CD14-positive monocyte (primary cell): ENCODE results near the gene CGA. TPM values are rescaled to one million over a fixed set of nuclear protein-coding genes. Genes with fewer than 3 reads are reported as not detected.

Experiments
- DNase-seq, 3 donors: peaks; one replicate each; pipeline ENCODE4 v3.0.0-alpha.2; 2011 to 2022
- H2AFZ ChIP-seq: 2 replicates; pipeline ENCODE4 v1.6.0; 2012; ENCODE audit warnings: mild to moderate bottlenecking, low read depth, low read length, inconsistent platforms; ENCODE audit not compliant: insufficient read depth, poor library complexity, severe bottlenecking
- H3K27ac ChIP-seq, 2 donors: 1 replicate in 1 of 2; 2 replicates in 1 of 2; pipeline ENCODE4 v1.5.1; 2012 to 2013; ENCODE audit warnings: low read length in 2 of 2, control low read depth in 1 of 2, inconsistent platforms in 1 of 2, low read depth in 1 of 2, mild to moderate bottlenecking in 1 of 2
- H3K27me3 ChIP-seq, 2 donors: one replicate each; pipeline versions ENCODE4 v1.6.0 to v1.6.1; 2011 to 2013; ENCODE audit warnings: low read length in 2 of 2; ENCODE audit not compliant: control insufficient read depth in 2 of 2, insufficient read depth in 2 of 2
- H3K36me3 ChIP-seq, 2 donors: replicated peaks in 1 of 2; 1 replicate in 1 of 2; 2 replicates in 1 of 2; pipeline versions ENCODE4 v1.5.1 to v1.6.1; 2012 to 2013; ENCODE audit warnings: low read length in 2 of 2, control low read depth in 1 of 2, inconsistent platforms in 1 of 2, mild to moderate bottlenecking in 1 of 2; ENCODE audit not compliant: insufficient read depth in 2 of 2, control insufficient read depth in 1 of 2
- H3K4me1 ChIP-seq, 2 donors: 1 replicate in 1 of 2; 2 replicates in 1 of 2; pipeline versions ENCODE4 v1.5.1 to v1.6.1; 2012 to 2013; ENCODE audit warnings: low read length in 2 of 2, control low read depth in 1 of 2, inconsistent platforms in 1 of 2, mild to moderate bottlenecking in 1 of 2, moderate library complexity in 1 of 2; ENCODE audit not compliant: insufficient read depth in 2 of 2, control insufficient read depth in 1 of 2
- H3K4me2 ChIP-seq: replicated peaks from 2 replicates; pipeline ENCODE3; 2012; ENCODE audit warnings: low read length, moderate library complexity, mild to moderate bottlenecking; ENCODE audit not compliant: poor library complexity, severe bottlenecking; ENCODE audit errors: extremely low read depth
- H3K4me3 ChIP-seq, 3 experiments: fragments of 200-600 bp in 1 of 3; sonication (generic) in 1 of 3; replicated peaks in 1 of 3; 1 replicate in 2 of 3; 2 replicates in 1 of 3; pipeline ENCODE4 v1.5.1; 2011 to 2013; ENCODE audit warnings: low read length in 3 of 3, mild to moderate bottlenecking in 3 of 3, control low read depth in 2 of 3, low read depth in 2 of 3, inconsistent platforms in 1 of 3, moderate library complexity in 1 of 3
- H3K79me2 ChIP-seq: 2 replicates; pipeline ENCODE4 v1.6.0; 2012; ENCODE audit warnings: mild to moderate bottlenecking, control low read depth, inconsistent platforms, low read length, moderate library complexity; ENCODE audit not compliant: insufficient read depth
- H3K9ac ChIP-seq: 2 replicates; pipeline ENCODE4 v1.6.0; 2017; ENCODE audit warnings: low read length, mild to moderate bottlenecking; ENCODE audit not compliant: insufficient read depth, poor library complexity, severe bottlenecking
- H3K9me3 ChIP-seq, 2 donors: replicated peaks in 1 of 2; 1 replicate in 1 of 2; 2 replicates in 1 of 2; pipeline versions ENCODE4 v1.5.1 to v1.6.1; 2012 to 2013; ENCODE audit warnings: low read length in 2 of 2, control low read depth in 1 of 2; ENCODE audit not compliant: control insufficient read depth in 1 of 2, insufficient read depth in 1 of 2
- H4K20me1 ChIP-seq: 2 replicates; pipeline ENCODE4 v1.6.0; 2012; ENCODE audit warnings: mild to moderate bottlenecking, low read length, control low read depth, moderate library complexity; ENCODE audit not compliant: insufficient read depth
- H3K27ac Mint-ChIP-seq, 7 donors: one replicate each; pipeline ENCODE4 v1.8.0; 2020; ENCODE audit warnings: mild to moderate bottlenecking in 7 of 7, mixed read lengths in 7 of 7, moderate library complexity in 6 of 7, inconsistent platforms in 2 of 7
- H3K27me3 Mint-ChIP-seq, 3 donors: one replicate each; pipeline ENCODE4 v1.8.0; 2021 to 2022; ENCODE audit warnings: low read depth in 3 of 3, mild to moderate bottlenecking in 3 of 3, mixed read lengths in 3 of 3, moderate library complexity in 3 of 3, inconsistent platforms in 1 of 3
- H3K36me3 Mint-ChIP-seq, 2 donors: one replicate each; pipeline ENCODE4 v1.8.0; 2020; ENCODE audit warnings: mixed read lengths in 2 of 2, inconsistent platforms in 1 of 2, mild to moderate bottlenecking in 1 of 2
- H3K4me1 Mint-ChIP-seq: one replicate; pipeline ENCODE4 v1.8.0; 2020; ENCODE audit warnings: mild to moderate bottlenecking, mixed read lengths
- H3K4me3 Mint-ChIP-seq, 2 donors: one replicate each; pipeline ENCODE4 v1.8.0; 2020; ENCODE audit warnings: mild to moderate bottlenecking in 2 of 2, mixed read lengths in 2 of 2, moderate library complexity in 1 of 2
- H3K9me3 Mint-ChIP-seq, 7 donors: one replicate each; pipeline ENCODE4 v1.8.0; 2020 to 2022; ENCODE audit warnings: mixed read lengths in 7 of 7, mild to moderate bottlenecking in 6 of 7, moderate library complexity in 6 of 7, inconsistent platforms in 2 of 7
- WGBS: methylation state at CpG from one replicate; pipeline ENCODE4 v1.1.5; 2013; ENCODE audit warnings: missing lambda C conversion rate; ENCODE audit not compliant: insufficient coverage; 5-methylcytosine and 5-hydroxymethylcytosine counted together
- intact Hi-C, 2 donors: fragments of 100-400 bp; cut with micrococcal nuclease; formaldehyde crosslinking; loops; one replicate each; pipeline versions ENCODE4 v1.15.0 to v1.15.1; 2023
- polyA plus RNA-seq, 3 donors: library from polyadenylated mRNA; depleted of rRNA in 1 of 3; unstranded in 2 of 3; stranded (reverse) in 1 of 3; fragments of 300-500 nt in 2 of 3; fragments of >200 nt in 1 of 3; fragmentation: Illumina TruSeq in 2 of 3; gene quantifications; 1 replicate in 2 of 3; 2 replicates in 1 of 3; pipeline ENCODE4 v1.2.3, GENCODE V29; 2012 to 2021
- TF ChIP-seq, protein P1 (sequence below): fragments of 200-600 bp; IDR thresholded peaks from one replicate; pipeline ENCODE4 v1.8.0; 2022; ENCODE audit warnings: antibody characterized with exemption, mild to moderate bottlenecking

Gene CGA
- polyA plus RNA-seq, 3 donors = not detected

DNA sequence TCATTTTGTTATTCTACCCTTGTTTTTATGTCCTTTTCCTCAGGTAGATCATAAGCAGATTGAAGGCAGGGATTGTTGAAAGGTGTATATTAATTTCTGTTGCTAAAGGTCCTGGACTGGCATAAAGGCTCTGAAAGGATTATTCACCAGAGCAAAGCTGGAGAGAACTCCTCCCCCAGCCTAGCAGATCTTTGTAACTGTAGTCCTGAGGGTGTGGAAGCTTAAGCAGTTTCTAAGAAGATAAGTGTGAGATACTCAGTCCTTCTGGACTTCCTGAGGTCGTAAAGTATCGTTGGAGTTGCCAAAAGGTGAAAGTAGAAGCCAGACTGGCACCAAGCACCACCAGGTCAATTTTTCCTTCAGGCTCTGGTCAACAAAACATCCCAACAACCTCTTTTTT lies 24.2 kb downstream of the CGA start:
- no peaks in the 10 kb centered on the region for H3K27me3 ChIP-seq
- Mint-ChIP-seq H3K27me3 (peaks cover 0 to 2% (median 1%) of the 10 kb centered on the region in 3 donors), H3K27ac (no peak overlapping the region), H3K36me3 (no peaks in the 10 kb centered on the region), H3K4me3 (no peak overlapping the region), H3K9me3 (no peaks in the 10 kb centered on the region), H3K4me1 (peaks cover 5% of the 10 kb centered on the region)
- H3K27ac ChIP-seq = no peak overlapping the region
- no peaks in the 10 kb centered on the region for H3K9me3 ChIP-seq
- H4K20me1 ChIP-seq = no peaks in the 10 kb centered on the region
- no peak overlapping the region for H3K4me3 ChIP-seq
- no peak overlapping the region for H2AFZ ChIP-seq
- H3K4me2 ChIP-seq = no peak overlapping the region
- intact Hi-C loops = no loop called here
- H3K79me2 ChIP-seq = no peaks in the 10 kb centered on the region
- WGBS = 100% methylated on average over 2 of the region's 2 CpGs
- H3K9ac ChIP-seq = no peak overlapping the region
- TF ChIP-seq, protein P1, sequence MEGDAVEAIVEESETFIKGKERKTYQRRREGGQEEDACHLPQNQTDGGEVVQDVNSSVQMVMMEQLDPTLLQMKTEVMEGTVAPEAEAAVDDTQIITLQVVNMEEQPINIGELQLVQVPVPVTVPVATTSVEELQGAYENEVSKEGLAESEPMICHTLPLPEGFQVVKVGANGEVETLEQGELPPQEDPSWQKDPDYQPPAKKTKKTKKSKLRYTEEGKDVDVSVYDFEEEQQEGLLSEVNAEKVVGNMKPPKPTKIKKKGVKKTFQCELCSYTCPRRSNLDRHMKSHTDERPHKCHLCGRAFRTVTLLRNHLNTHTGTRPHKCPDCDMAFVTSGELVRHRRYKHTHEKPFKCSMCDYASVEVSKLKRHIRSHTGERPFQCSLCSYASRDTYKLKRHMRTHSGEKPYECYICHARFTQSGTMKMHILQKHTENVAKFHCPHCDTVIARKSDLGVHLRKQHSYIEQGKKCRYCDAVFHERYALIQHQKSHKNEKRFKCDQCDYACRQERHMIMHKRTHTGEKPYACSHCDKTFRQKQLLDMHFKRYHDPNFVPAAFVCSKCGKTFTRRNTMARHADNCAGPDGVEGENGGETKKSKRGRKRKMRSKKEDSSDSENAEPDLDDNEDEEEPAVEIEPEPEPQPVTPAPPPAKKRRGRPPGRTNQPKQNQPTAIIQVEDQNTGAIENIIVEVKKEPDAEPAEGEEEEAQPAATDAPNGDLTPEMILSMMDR = no peak
- DNase-seq = no peak
- H3K36me3 ChIP-seq = no peaks in the 10 kb centered on the region
- H3K4me1 ChIP-seq = no peaks in the 10 kb centered on the region

DNA sequence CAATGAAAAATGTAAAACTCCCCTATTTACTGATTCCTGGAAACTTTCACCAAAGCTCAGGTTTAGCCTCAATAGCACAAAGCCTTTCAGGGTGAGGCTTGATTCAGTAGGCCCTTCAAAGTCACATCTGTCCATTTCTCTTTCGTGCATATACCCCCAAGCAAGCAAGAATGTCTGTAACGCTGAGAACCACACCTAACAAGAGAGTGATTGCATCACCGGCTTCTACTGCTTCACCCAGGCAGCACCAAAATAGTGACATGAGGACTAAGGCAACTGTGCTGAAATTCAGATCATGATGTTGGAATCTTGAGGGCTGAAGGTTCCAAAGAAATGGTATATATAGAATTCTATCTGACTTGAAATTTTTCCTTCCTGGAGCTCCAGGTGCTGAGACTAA lies 26.1 kb downstream of the CGA start:
- Mint-ChIP-seq H3K4me1 (peaks cover 3% of the 10 kb centered on the region), H3K27ac (no peak overlapping the region), H3K36me3 (no peaks in the 10 kb centered on the region), H3K4me3 (no peak overlapping the region), H3K9me3 (no peaks in the 10 kb centered on the region), H3K27me3 (peaks cover 0 to 2% (median 1%) of the 10 kb centered on the region in 3 donors)
- Histone ChIP-seq H3K9ac (no peak overlapping the region), H3K4me2 (no peak overlapping the region), H3K36me3 (no peaks in the 10 kb centered on the region), H3K9me3 (no peaks in the 10 kb centered on the region), H2AFZ (no peak overlapping the region), H4K20me1 (no peaks in the 10 kb centered on the region), H3K27ac (no peak overlapping the region), H3K79me2 (no peaks in the 10 kb centered on the region), H3K4me3 (no peak overlapping the region), H3K4me1 (no peaks in the 10 kb centered on the region), H3K27me3 (no peaks in the 10 kb centered on the region)
- intact Hi-C loops = no loop called here
- WGBS = no CpG with 5 or more reads among the region's 3 CpGs
- no peak for DNase-seq
- TF ChIP-seq, protein P1 = no peak
